Heart left ventricle (tissue), 16 donors: ENCODE data around the gene MPST. TPM values are rescaled to one million over a fixed set of nuclear protein-coding genes. Genes with fewer than 3 reads are reported as not detected.

ENCODE experiments used
- ATAC-seq, 4 donors: fragments of 200-7000 bp; cut with Tn5 transposase; one replicate each; pipeline ENCODE4 v1.9.1; 2020 to 2022; ENCODE audit warnings: moderate library complexity in 4 of 4, mild to moderate bottlenecking in 3 of 4, moderate number of reproducible peaks in 1 of 4
- DNase-seq, 5 donors: peaks; one replicate each; pipeline ENCODE4 v3.0.0-alpha.2; 2020
- H3K27ac ChIP-seq, 12 donors: fragments of 200-600 bp; sonication (generic) in 4 of 12; one replicate each; pipeline versions ENCODE4 v1.5.0 to v1.8.0; 2016 to 2022; ENCODE audit warnings: mild to moderate bottlenecking in 2 of 12
- H3K27me3 ChIP-seq, 9 donors: fragments of 200-600 bp; sonication (generic) in 2 of 9; one replicate each; pipeline versions ENCODE4 v1.5.1 to v1.8.0; 2016 to 2022; ENCODE audit warnings: mild to moderate bottlenecking in 3 of 9
- H3K36me3 ChIP-seq, 9 donors: fragments of 200-600 bp; sonication (generic) in 2 of 9; one replicate each; pipeline versions ENCODE4 v1.5.0 to v1.8.0; 2018 to 2022; ENCODE audit warnings: mild to moderate bottlenecking in 2 of 9
- H3K4me1 ChIP-seq, 12 donors: fragments of 200-600 bp; sonication (generic) in 4 of 12; one replicate each; pipeline versions ENCODE4 v1.5.0 to v1.8.0; 2016 to 2022; ENCODE audit warnings: mild to moderate bottlenecking in 3 of 12
- H3K4me3 ChIP-seq, 12 donors: fragments of 200-600 bp; sonication (generic) in 4 of 12; one replicate each; pipeline versions ENCODE4 v1.5.0 to v1.8.0; 2017 to 2022; ENCODE audit warnings: mild to moderate bottlenecking in 9 of 12, moderate library complexity in 4 of 12
- H3K9me3 ChIP-seq, 12 donors: fragments of 200-600 bp; sonication (generic) in 4 of 12; one replicate each; pipeline versions ENCODE4 v1.5.0 to v1.8.0; 2016 to 2022; ENCODE audit warnings: mild to moderate bottlenecking in 1 of 12
- POLR2A ChIP-seq, 2 donors: fragments of 450-650 bp; IDR thresholded peaks; one replicate each; pipeline ENCODE4 v1.6.1; 2017; ENCODE audit warnings: antibody characterized with exemption in 2 of 2, mild to moderate bottlenecking in 2 of 2, moderate library complexity in 2 of 2
- WGBS, 4 donors: extraction: QIAGEN DNeasy Blood & Tissue Kit in 2 of 4; methylation state at CpG; one replicate each; pipeline versions ENCODE4 v1.1.5 to v1.1.7; 2013 to 2018; 5-methylcytosine and 5-hydroxymethylcytosine counted together
- intact Hi-C, 10 donors: fragments of 100-400 bp; cut with DNase I; formaldehyde crosslinking; loops; one replicate each; pipeline versions ENCODE4 v1.11.1 to v1.14.2; 2022
- polyA plus RNA-seq, 2 donors: library from polyadenylated mRNA; stranded (reverse); fragments of 200-250 nt; gene quantifications; one replicate each; pipeline ENCODE4 v1.2.3, GENCODE V29; 2013
- total RNA-seq, 9 donors: library from RNA; depleted of rRNA in 2 of 9; stranded (reverse); fragments of >200 nt in 2 of 9; fragmentation: NEBNext Ultra II Directional in 3 of 9; extraction: Animal tissue kit (Norgen Biotek cat#: 25700) in 3 of 9; gene quantifications; one replicate each; pipeline versions ENCODE4 v1.1.0 to v1.2.4, GENCODE V29; 2016 to 2023
- TF ChIP-seq, protein P1 (sequence below), 12 donors: fragments of 200-600 bp; sonication (generic) in 4 of 12; IDR thresholded peaks; one replicate each; pipeline versions ENCODE4 v1.5.0 to v1.8.0; 2018 to 2022; ENCODE audit warnings: antibody characterized with exemption in 12 of 12, mild to moderate bottlenecking in 5 of 12
- donor health status: ischemic (EF 13 %, LVEDD 7.1; RV severe dilation, severe dysfunction).
- donor health status: healthy with polysubstance abuse.
- donor health status: DM: no; HTN: yes; CAD: no.
- donor health status: DM: no; HTN: no; CAD: no.
- donor health status: ischemic (EF 25% LVEDD 6.9; RV normal size, moderate dysfunction).
- donor health status: ischemic (EF 25% LVEDD 5.7; RV mildly dilated, moderate dysfunction).
- donor health status: healthy.
- donor health status: DM: yes; HTN: yes; CAD: no.
- donor health status: ischemic (EF 35%, LVEDD 5.7; RV mildly dilated, moderate dysfunction).
- donor health status: nonischemic (EF 11% LVEDD 7.7; RV severe dilation, severe dysfunction).
- donor health status: DM: yes; HTN: yes; CAD: no.
- donor health status: PGD.
- donor health status: ischemic (EF 29% LVEDD 5.4; RV normal size, mild dysfunction).
- donor health status: nonischemic (EF 23%, LVEDD 6.1; RV moderate dilation, normal function).

The MPST gene
- total and polyA plus RNA-seq, 11 donors: 27.5 to 157 (median 59.9) TPM

DNA sequence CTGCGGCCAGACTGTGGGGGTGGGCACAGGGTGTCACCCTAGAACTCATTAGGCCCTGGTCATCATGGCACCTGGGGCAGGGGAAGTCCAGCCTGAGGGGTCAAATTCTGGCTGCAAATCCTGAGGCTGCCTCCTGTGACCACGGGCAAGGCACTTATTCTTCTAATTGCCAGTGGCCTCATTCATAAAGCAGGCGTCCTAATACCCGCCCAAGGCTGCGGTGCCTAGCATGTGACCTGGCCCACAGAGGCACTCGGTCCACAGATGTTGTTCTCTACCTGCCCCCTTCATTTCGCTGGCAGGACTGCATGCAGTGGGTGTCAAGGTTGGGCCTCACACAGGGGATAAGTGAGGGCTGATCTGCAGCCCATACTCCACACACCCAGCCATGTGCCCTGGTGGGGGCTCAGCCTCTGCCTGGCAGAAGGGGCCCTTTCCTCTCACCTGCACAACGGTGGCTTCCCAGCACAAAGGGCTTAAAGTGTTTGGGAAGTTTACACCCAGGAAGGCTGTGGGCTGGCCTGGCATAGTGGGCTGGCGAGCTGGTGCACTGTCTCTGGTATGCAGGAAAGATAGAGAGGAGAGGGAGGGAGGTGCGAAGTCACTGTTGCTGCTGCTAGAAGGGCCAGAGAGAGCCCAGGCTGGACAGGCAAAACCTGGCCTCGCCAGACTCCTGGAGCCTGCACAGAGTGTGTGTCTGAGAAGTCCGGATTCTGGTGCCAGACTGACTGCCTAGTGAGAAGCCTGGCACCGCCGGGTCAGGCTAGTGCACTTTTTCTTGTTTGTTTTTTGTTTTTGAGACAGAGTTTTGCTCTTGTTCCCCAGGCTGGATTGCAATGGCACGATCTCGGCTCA lies 3.2 kb downstream of the MPST start:
- intact Hi-C loops: loop anchor here in 1 of 10 donors (10.0 kb wide), 1 partner anchor 58 kb away; no protein-coding TSS in a partner anchor
- Histone ChIP-seq H3K36me3 (peaks cover 0 to 38% (median 27%) of the 10 kb centered on the region in 9 donors), H3K4me3 (no peak overlapping the region), H3K27me3 (no peaks in the 10 kb centered on the region), H3K4me1 (peaks cover 7 to 73% (median 37%) of the 10 kb centered on the region in 12 donors), H3K27ac (peak overlapping the region in 8 of 12 donors; percentile 17 to 63 (median 42)), H3K9me3 (no peaks in the 10 kb centered on the region)
- 61 to 70% (median 64%) methylated on average over 16 of the region's 16 CpGs for WGBS, 4 donors
- peak in 3 of 4 donors; percentile 2 to 17 (median 7) for ATAC-seq
- TF ChIP-seq, protein P1, sequence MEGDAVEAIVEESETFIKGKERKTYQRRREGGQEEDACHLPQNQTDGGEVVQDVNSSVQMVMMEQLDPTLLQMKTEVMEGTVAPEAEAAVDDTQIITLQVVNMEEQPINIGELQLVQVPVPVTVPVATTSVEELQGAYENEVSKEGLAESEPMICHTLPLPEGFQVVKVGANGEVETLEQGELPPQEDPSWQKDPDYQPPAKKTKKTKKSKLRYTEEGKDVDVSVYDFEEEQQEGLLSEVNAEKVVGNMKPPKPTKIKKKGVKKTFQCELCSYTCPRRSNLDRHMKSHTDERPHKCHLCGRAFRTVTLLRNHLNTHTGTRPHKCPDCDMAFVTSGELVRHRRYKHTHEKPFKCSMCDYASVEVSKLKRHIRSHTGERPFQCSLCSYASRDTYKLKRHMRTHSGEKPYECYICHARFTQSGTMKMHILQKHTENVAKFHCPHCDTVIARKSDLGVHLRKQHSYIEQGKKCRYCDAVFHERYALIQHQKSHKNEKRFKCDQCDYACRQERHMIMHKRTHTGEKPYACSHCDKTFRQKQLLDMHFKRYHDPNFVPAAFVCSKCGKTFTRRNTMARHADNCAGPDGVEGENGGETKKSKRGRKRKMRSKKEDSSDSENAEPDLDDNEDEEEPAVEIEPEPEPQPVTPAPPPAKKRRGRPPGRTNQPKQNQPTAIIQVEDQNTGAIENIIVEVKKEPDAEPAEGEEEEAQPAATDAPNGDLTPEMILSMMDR (IDR thresholded peaks at IDR 0.05): no peak
- TF ChIP-seq POLR2A (IDR thresholded peaks at IDR 0.05): no peak
- DNase-seq: peak in 1 of 5 donors; percentile 49

DNA sequence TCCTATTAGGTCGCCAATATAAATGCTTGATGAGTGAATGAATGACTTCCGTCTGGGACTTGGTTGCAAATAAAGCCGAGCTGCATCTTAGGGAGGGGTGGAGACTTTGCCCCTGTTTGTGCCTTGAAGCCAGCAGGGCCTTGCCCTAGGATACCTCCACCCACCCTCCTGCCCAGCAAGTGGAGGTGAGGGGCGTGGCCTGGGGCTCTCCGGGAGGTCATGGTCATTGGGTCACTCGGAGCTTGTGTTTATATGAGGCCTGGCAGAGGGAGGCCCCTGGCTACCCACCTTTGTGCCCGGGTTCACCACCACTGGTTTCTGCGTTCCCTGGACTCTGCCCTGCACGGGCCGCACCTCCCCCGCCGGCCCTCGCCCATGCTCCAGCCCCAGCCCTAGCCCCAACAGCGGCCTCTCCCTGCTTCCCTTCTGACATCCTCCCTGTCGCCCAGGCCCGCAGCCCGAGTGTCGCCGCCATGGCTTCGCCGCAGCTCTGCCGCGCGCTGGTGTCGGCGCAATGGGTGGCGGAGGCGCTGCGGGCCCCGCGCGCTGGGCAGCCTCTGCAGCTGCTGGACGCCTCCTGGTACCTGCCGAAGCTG lies 4.3 kb downstream of the MPST start:
- no peak for DNase-seq
- H3K36me3 ChIP-seq: peaks cover 0 to 46% (median 37%) of the 10 kb centered on the region in 9 donors
- WGBS, 4 donors: 95 to 97% (median 95%) methylated on average over 31 to 34 of the region's 34 CpGs

DNA sequence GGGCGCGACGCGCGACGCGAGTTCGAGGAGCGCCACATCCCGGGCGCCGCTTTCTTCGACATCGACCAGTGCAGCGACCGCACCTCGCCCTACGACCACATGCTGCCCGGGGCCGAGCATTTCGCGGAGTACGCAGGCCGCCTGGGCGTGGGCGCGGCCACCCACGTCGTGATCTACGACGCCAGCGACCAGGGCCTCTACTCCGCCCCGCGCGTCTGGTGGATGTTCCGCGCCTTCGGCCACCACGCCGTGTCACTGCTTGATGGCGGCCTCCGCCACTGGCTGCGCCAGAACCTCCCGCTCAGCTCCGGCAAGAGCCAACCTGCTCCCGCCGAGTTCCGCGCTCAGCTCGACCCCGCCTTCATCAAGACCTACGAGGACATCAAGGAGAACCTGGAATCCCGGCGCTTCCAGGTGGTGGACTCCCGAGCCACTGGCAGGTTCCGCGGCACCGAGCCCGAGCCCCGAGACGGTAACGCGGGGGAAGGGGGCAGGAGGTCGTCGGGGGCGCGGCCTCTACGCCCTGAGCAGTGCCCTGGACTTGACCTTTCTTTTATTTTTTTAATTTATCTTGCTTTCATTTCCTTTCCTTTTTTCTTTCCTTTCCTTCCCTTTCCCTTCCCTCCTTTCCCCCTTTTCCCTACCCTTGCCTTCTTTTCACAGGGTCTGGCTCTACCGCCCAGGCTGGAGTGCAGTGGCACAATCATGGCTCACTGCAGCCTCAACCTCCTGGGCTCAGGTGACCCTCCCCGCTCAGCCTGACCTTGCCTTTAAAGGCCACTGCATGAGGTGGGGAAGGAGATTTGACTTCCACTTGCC lies 5.0 kb downstream of the MPST start:
- intact Hi-C loops: loop anchor here in 1 of 10 donors (10.0 kb wide), 1 partner anchor 60 kb away; no protein-coding TSS in a partner anchor
- Histone ChIP-seq H3K27ac (no peak overlapping the region), H3K4me3 (no peak overlapping the region), H3K36me3 (peaks cover 0 to 53% (median 44%) of the 10 kb centered on the region in 9 donors), H3K4me1 (peaks cover 0 to 59% (median 27%) of the 10 kb centered on the region in 12 donors), H3K9me3 (no peaks in the 10 kb centered on the region), H3K27me3 (no peaks in the 10 kb centered on the region)
- WGBS, 4 donors: 93 to 94% (median 94%) methylated on average over 71 of the region's 71 CpGs
- ATAC-seq (no peak), DNase-seq (no peak)
- TF ChIP-seq, protein P1 (IDR thresholded peaks at IDR 0.05): no peak
- TF ChIP-seq POLR2A (IDR thresholded peaks at IDR 0.05): no peak

More for the DNA sequence above, 4.3 kb downstream of the MPST start:
- intact Hi-C loops: loop anchor here in 1 of 10 donors (10.0 kb wide), 1 partner anchor 59 kb away; no protein-coding TSS in a partner anchor
- Histone ChIP-seq H3K27me3 (no peaks in the 10 kb centered on the region), H3K27ac (no peak overlapping the region), H3K9me3 (no peaks in the 10 kb centered on the region), H3K4me1 (peaks cover 0 to 61% (median 27%) of the 10 kb centered on the region in 12 donors), H3K4me3 (no peak overlapping the region)
- ATAC-seq: no peak
- TF ChIP-seq, protein P1 (IDR thresholded peaks at IDR 0.05): no peak
- TF ChIP-seq POLR2A (IDR thresholded peaks at IDR 0.05): no peak
